Panc1 (cell line): ENCODE measurements around the gene PAPOLB. TPM values are rescaled to one million over a fixed set of nuclear protein-coding genes. Genes with fewer than 3 reads are reported as not detected.

ENCODE experiments used
- ATAC-seq: fragments of 200-7000 bp; cut with Tn5 transposase; 2 replicates; pipeline ENCODE4 v1.9.1; 2020; ENCODE audit warnings: mild to moderate bottlenecking, moderate library complexity
- BruUV-seq: library from RNA; stranded (reverse); fragments of 400-500 nt; replicated peaks from 2 replicates; lab custom pipeline; 2021; lab: Mats Ljungman, UMichigan
- CTCF ChIA-PET: fragments of 300-600 bp; sonication (Branson Sonifier 250); formaldehyde crosslinking; loops from one replicate; lab custom pipeline; 2022; ENCODE audit warnings: antibody characterized with exemption; lab: Charles Lee
- POLR2A ChIA-PET: fragments of 300-600 bp; sonication (Branson Sonifier 250); formaldehyde crosslinking; loops from one replicate; lab custom pipeline; 2022; ENCODE audit warnings: antibody characterized with exemption; lab: Charles Lee
- DNase-seq: peaks from one replicate; pipeline ENCODE4 v3.0.0-alpha.2; 2010; ENCODE audit warnings: low read depth, low spot score
- H3K27ac ChIP-seq: 2 replicates; pipeline ENCODE4 v1.5.1; 2011; ENCODE audit warnings: mild to moderate bottlenecking, low read length, inconsistent platforms
- H3K27me3 ChIP-seq: fragments of 200-500 bp; sonication (Bioruptor generic); 2 replicates; pipeline ENCODE4 v1.6.0; 2014; ENCODE audit warnings: low read length, inconsistent platforms; ENCODE audit not compliant: control insufficient read depth, insufficient read depth
- H3K36me3 ChIP-seq: fragments of 200-500 bp; sonication (Bioruptor generic); 2 replicates; pipeline ENCODE4 v1.5.1; 2014; ENCODE audit warnings: inconsistent platforms, mild to moderate bottlenecking, low read length, moderate library complexity; ENCODE audit not compliant: control insufficient read depth, insufficient read depth
- H3K4me1 ChIP-seq: 2 replicates; pipeline ENCODE4 v1.5.1; 2011; ENCODE audit warnings: inconsistent platforms, mild to moderate bottlenecking, low read length, moderate library complexity; ENCODE audit not compliant: control insufficient read depth, insufficient read depth
- H3K4me3 ChIP-seq, 2 experiments: 2 replicates each; pipeline ENCODE4 v1.5.1; 2011 to 2012; ENCODE audit warnings: low read depth in 2 of 2, low read length in 2 of 2, mild to moderate bottlenecking in 2 of 2, inconsistent platforms in 1 of 2, moderate library complexity in 1 of 2
- H3K9me3 ChIP-seq: fragments of 200-500 bp; sonication (Bioruptor generic); 2 replicates; pipeline ENCODE4 v1.5.1; 2014; ENCODE audit warnings: low read depth, mild to moderate bottlenecking, inconsistent platforms, low read length, moderate library complexity; ENCODE audit not compliant: control insufficient read depth, insufficient read depth
- POLR2AphosphoS5 ChIP-seq: IDR thresholded peaks from 2 replicates; pipeline ENCODE4 v1.6.1; 2012; ENCODE audit warnings: mild to moderate bottlenecking, low read depth, low read length, moderate library complexity
- REST ChIP-seq, 2 experiments: IDR thresholded peaks; 2 replicates each; pipeline ENCODE4 v1.6.1; 2011 to 2012; ENCODE audit warnings: low read depth in 2 of 2, control low read depth in 1 of 2, low read length in 1 of 2, mild to moderate bottlenecking in 1 of 2, moderate library complexity in 1 of 2; ENCODE audit not compliant: insufficient read depth in 1 of 2
- SIN3A ChIP-seq: IDR thresholded peaks from 2 replicates; pipeline ENCODE4 v1.6.1; 2012; ENCODE audit warnings: low read depth, mild to moderate bottlenecking, low read length, moderate library complexity, borderline replicate concordance; ENCODE audit not compliant: insufficient read depth
- TCF7L2 ChIP-seq: IDR thresholded peaks from 2 replicates; pipeline ENCODE4 v1.6.1; 2011; ENCODE audit warnings: mild to moderate bottlenecking, low read depth, low read length, inconsistent platforms
- in situ Hi-C: cut with HindIII; loops from 2 replicates; pipeline ENCODE4 v1.10.0; 2016; ENCODE audit warnings: low sequenced_read_pairs, low pct_unique_long_range_greater_than_20kb
- intact Hi-C: fragments of 100-400 bp; cut with micrococcal nuclease; formaldehyde crosslinking; loops from one replicate; pipeline ENCODE4 v1.10.0; 2022; ENCODE audit not compliant: unreplicated experiment
- total RNA-seq: library from RNA; stranded (reverse); gene quantifications from one replicate; pipeline ENCODE4 v1.2.1, GENCODE V29; 2021; ENCODE audit not compliant: unreplicated experiment
- TF ChIP-seq, protein P1 (sequence below): fragments of 450-650 bp; IDR thresholded peaks from 2 replicates; pipeline ENCODE4 v1.5.1; 2017; ENCODE audit warnings: mild to moderate bottlenecking

The PAPOLB gene
- total RNA-seq, 1 experiment from 2014 or later: not detected

DNA sequence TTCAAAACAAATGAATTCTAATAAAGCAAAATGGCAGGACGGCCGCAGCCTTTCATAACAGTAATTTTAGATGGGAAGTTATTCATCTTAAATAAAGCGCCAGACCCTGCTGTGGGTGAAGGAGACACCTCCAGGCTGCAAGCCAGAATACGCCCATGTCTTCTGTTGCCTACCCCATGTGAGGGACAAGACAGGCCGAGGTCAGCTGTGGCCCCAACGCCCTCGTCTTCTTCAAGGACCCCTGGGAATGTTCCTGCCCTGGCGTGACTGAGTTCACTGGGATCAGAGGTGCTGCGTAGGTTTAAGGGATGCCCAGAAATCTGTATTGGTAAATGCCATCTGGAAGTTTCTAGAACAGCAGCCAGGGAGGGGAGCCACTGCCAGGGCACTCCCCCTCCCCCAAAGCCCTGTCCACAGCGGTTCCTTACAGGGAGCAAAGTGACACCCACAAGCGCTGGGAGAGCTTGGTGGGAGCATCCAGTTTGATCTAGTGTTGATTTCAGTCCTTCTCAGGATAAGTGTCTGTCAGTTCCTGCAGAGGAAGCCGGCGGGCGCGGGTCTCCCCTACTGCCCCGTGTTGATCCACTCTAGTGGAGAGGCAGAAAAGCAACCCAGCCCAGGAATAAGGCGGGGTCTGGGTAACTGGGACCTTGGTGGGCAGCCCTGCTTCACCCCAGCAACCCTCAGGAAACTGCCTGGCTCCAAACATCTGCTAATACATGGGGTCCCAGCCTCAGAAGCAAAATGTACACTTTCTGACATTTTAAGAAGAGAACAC lies 20.6 kb downstream of the PAPOLB start:
- Histone ChIP-seq H3K9me3 (no peaks in the 10 kb centered on the region), H3K27ac (no peak overlapping the region), H3K4me1 (0 out of 2 replicates have a peak, but pooled peaks cover 3% of the 10 kb centered on the region), H3K27me3 (0 out of 2 replicates have a peak, but pooled peaks cover 3% of the 10 kb centered on the region), H3K36me3 (no peaks in the 10 kb centered on the region), H3K4me3 (no peak overlapping the region)
- BruUV-seq: no TSS peak
- POLR2A ChIA-PET: no interaction called here
- DNase-seq: no peak
- intact Hi-C loops (no loop called here), in situ Hi-C loops (no loop called here)
- ATAC-seq: no peak
- CTCF ChIA-PET: interaction anchor here (0.7 kb wide), 1 partner anchor 243 kb away, joined by 3 read pairs; no protein-coding TSS in a partner anchor
- TF ChIP-seq SIN3A (no peak), TCF7L2 (no peak), REST (IDR thresholded peaks at IDR 0.05; ENCODE audit: insufficient read depth in 1 of 2, low read depth in 2 of 2, low read length in 1 of 2) (no peak), POLR2AphosphoS5 (no peak)
- TF ChIP-seq, protein P1, sequence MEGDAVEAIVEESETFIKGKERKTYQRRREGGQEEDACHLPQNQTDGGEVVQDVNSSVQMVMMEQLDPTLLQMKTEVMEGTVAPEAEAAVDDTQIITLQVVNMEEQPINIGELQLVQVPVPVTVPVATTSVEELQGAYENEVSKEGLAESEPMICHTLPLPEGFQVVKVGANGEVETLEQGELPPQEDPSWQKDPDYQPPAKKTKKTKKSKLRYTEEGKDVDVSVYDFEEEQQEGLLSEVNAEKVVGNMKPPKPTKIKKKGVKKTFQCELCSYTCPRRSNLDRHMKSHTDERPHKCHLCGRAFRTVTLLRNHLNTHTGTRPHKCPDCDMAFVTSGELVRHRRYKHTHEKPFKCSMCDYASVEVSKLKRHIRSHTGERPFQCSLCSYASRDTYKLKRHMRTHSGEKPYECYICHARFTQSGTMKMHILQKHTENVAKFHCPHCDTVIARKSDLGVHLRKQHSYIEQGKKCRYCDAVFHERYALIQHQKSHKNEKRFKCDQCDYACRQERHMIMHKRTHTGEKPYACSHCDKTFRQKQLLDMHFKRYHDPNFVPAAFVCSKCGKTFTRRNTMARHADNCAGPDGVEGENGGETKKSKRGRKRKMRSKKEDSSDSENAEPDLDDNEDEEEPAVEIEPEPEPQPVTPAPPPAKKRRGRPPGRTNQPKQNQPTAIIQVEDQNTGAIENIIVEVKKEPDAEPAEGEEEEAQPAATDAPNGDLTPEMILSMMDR: no peak

- ATAC-seq (no peak), DNase-seq (no peak)
- Histone ChIP-seq H3K4me1 (0 out of 2 replicates have a peak, but pooled peaks cover 3% of the 10 kb centered on the region), H3K4me3 (no peak overlapping the region), H3K36me3 (no peaks in the 10 kb centered on the region), H3K27me3 (no peaks in the 10 kb centered on the region), H3K9me3 (no peaks in the 10 kb centered on the region), H3K27ac (no peak overlapping the region)
- ChIA-PET CTCF (no interaction called here), POLR2A (no interaction called here)
- TF ChIP-seq, protein P1: no peak
- no peak for TF ChIP-seq POLR2AphosphoS5
- TF ChIP-seq SIN3A: no peak
- no peak for TF ChIP-seq REST (IDR thresholded peaks at IDR 0.05; ENCODE audit: insufficient read depth in 1 of 2, low read depth in 2 of 2, low read length in 1 of 2)
- intact Hi-C loops (no loop called here), in situ Hi-C loops (no loop called here)
- no TSS peak for BruUV-seq
Observed at GRCh38 chr7:4840079-4840501, 21.7 kb downstream of the PAPOLB start.
